ENCODE measurements around the gene B4GALT5.

DNA sequence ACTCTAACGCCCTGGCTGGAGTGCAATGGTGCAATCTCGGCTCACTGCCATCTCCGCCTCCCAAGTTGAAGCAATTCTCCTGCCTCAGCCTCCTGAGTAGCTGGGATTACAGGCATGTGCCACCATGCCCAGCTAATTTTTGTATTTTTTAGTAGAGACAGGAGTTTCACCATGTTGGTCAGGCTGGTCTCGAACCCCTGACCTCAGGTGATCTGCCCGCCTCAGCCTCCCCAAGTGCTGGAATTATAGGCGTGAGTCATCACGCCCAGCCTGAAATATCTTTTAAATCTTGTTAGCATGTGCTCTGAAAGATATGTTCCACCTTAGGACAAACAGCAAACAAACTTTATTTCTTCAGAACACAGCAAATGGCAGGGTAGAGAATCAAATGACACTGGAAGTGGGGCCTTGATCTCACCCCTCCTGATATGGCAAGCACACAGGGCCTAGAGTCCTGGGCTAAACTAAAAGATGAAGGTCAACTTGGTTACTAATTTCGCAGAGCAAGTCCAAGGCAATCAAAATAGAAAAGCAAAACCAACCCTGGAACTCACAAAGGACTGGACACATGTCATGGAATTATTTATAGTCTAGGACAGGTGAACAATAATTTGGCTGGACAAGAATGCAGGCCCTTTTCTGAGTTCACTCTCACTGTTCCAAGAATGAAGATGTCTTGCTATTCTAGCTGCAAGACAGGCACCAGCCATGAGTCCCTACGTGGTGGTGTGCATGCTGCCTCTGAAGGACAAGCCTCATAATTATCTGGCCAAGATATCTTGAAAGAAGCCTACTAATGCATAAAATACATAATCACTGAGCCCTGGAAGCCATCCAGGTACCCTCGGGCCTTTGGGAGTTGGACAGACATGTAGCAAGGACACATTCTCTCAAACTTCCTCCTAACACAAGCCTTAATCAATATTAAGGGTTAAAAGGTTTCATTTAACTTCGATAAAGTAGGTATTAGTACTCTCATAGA is 35.6 kb downstream of the B4GALT5 start:
- no peak for TF ChIP-seq CTCF (IDR thresholded peaks at IDR 0.05)
- no peak for TF ChIP-seq POLR2A (IDR thresholded peaks at IDR 0.05)
